ENCODE results near the gene NFE2L1.
A peak's percentile ranks its signal among the peaks of the same experiment; 100 is the strongest.

Gene NFE2L1

DNA sequence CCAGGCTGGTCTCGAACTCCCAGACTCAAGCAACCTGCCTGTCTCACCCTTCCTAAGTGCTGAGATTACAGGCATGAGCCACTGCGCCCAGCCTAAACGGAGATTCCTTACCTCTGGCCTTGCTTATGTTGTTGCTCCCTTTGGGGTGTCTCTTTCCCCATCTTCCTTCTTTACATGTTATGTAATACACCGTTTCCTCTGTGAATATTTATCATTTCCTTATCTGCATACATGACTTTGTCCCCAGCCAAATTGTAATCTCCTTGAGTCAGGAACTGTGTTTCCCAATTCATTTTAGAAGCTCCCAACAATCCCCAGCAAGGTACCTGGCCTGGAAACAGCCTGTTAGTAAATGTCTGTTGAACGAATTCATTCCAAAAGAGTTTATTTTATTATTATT is 26.2 kb upstream of the NFE2L1 start:
- no peaks in the 10 kb centered on the region for H3K36me3 ChIP-seq
- no peaks in the 10 kb centered on the region for H3K9me3 ChIP-seq
- TF ChIP-seq, protein P1, sequence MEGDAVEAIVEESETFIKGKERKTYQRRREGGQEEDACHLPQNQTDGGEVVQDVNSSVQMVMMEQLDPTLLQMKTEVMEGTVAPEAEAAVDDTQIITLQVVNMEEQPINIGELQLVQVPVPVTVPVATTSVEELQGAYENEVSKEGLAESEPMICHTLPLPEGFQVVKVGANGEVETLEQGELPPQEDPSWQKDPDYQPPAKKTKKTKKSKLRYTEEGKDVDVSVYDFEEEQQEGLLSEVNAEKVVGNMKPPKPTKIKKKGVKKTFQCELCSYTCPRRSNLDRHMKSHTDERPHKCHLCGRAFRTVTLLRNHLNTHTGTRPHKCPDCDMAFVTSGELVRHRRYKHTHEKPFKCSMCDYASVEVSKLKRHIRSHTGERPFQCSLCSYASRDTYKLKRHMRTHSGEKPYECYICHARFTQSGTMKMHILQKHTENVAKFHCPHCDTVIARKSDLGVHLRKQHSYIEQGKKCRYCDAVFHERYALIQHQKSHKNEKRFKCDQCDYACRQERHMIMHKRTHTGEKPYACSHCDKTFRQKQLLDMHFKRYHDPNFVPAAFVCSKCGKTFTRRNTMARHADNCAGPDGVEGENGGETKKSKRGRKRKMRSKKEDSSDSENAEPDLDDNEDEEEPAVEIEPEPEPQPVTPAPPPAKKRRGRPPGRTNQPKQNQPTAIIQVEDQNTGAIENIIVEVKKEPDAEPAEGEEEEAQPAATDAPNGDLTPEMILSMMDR (IDR thresholded peaks at IDR 0.05; ENCODE audit: low read depth, low read length), result no peak
- H3K27me3 ChIP-seq, result no peaks in the 10 kb centered on the region
- DNase-seq, result no peak
- H3K4me3 ChIP-seq (ENCODE audit: low read depth, low read length), result no peak overlapping the region
- H3K4me1 ChIP-seq, result peaks cover 25% of the 10 kb centered on the region

DNA sequence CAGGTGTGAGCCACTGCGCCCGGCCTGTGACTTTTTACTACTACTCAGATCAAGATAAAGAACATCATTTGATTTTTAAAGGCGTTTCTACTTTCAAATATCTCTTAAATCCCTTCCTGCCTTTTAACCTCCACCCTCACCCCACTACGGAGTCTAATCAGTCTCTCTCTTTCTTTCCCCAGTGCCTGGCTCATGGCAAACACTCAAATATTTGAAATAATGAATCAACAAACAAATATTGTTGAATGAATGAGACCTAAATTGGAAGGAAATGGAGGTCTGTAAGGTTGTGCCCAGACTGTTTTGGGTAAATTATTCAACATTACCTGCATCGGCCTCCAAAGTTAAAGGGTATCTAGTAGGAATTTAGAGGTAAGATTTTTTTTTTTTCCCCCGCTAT is 25.3 kb upstream of the NFE2L1 start:
- Histone ChIP-seq H3K4me1 (peaks cover 23% of the 10 kb centered on the region), H3K4me3 (ENCODE audit: low read depth, low read length) (peak overlapping the region; percentile 25), H3K27me3 (no peaks in the 10 kb centered on the region), H3K36me3 (no peaks in the 10 kb centered on the region), H3K9me3 (no peaks in the 10 kb centered on the region)
- TF ChIP-seq, protein P1 (IDR thresholded peaks at IDR 0.05; ENCODE audit: low read depth, low read length), result no peak
- DNase-seq, result no peak

- H3K27me3 ChIP-seq, result no peaks in the 10 kb centered on the region
- DNase-seq, result peak; percentile 94
- peaks cover 16% of the 10 kb centered on the region for H3K4me1 ChIP-seq
- H3K9me3 ChIP-seq, result no peaks in the 10 kb centered on the region
- TF ChIP-seq, protein P1 (IDR thresholded peaks at IDR 0.05; ENCODE audit: low read depth, low read length), result 0 out of 2 replicates have a peak, but pooled peaks have one; percentile 4
- no peaks in the 10 kb centered on the region for H3K36me3 ChIP-seq
- H3K4me3 ChIP-seq (ENCODE audit: low read depth, low read length), result peak overlapping the region; percentile 45
These were observed 24.6 kb upstream of the NFE2L1 start for GRCh38 chr17:48023400-48024148.

GRCh38 chr17:48024149-48025039 is 23.8 kb upstream of the NFE2L1 start:
- peak; percentile 58 for DNase-seq
- peaks cover 14% of the 10 kb centered on the region for H3K4me1 ChIP-seq
- H3K9me3 ChIP-seq, result no peaks in the 10 kb centered on the region
- H3K4me3 ChIP-seq (ENCODE audit: low read depth, low read length), result peak overlapping the region; percentile 45
- H3K27me3 ChIP-seq, result no peaks in the 10 kb centered on the region
- H3K36me3 ChIP-seq, result no peaks in the 10 kb centered on the region
- TF ChIP-seq, protein P1 (IDR thresholded peaks at IDR 0.05; ENCODE audit: low read depth, low read length), result peak; percentile 24; the same call in 1 of the 2 replicates

DNA sequence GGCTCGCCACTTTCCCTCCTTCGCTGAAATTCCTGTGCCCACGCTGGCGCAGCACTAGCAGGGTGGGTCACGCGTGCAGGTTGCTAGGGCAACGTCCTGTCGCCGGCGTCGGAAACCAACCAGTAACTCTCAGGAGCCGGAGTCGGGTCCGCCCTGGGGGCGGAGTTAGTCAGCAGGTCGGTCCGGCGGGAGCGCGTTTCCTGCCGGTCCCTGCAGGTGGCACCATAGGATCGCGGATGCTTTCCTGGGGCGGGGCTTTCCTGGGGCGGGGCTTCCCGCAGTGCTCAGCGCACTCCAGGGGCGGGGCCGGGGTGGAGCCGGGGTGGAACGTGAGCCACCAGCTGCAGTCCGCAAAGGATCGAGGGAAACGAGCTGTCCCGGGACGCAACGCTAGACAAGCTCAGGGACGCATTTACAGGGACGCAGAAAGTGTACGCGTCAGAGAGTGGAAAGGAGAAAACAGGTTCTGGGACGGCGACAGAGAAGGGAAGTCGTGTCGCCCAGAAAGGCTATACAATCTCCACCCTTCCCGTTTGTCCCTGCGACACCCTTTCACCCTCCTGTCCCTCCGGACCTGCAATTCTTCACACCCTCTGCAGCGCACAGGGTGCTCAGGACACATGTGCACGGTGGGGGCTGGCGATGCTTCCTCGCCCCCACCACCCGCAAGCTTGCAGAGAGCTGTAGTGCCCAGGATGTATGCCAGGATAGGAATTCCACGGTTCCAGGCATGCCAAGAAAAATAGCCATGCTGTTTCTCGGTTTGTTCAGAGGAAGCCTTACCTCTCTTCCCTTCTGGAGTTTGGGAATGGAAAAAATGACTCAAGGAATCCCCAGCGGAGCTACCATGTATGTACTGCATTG is 22.9 kb upstream of the NFE2L1 start:
- Histone ChIP-seq H3K4me3 (ENCODE audit: low read depth, low read length) (peak overlapping the region; percentile 65), H3K36me3 (no peaks in the 10 kb centered on the region), H3K27me3 (no peaks in the 10 kb centered on the region), H3K9me3 (no peaks in the 10 kb centered on the region), H3K4me1 (peaks cover 14% of the 10 kb centered on the region)
- TF ChIP-seq, protein P1 (IDR thresholded peaks at IDR 0.05; ENCODE audit: low read depth, low read length), result peak; percentile 69
- DNase-seq, result peak; percentile 99
